Measurements from ENCODE around the gene FBXW7.

FBXW7 gene

DNA sequence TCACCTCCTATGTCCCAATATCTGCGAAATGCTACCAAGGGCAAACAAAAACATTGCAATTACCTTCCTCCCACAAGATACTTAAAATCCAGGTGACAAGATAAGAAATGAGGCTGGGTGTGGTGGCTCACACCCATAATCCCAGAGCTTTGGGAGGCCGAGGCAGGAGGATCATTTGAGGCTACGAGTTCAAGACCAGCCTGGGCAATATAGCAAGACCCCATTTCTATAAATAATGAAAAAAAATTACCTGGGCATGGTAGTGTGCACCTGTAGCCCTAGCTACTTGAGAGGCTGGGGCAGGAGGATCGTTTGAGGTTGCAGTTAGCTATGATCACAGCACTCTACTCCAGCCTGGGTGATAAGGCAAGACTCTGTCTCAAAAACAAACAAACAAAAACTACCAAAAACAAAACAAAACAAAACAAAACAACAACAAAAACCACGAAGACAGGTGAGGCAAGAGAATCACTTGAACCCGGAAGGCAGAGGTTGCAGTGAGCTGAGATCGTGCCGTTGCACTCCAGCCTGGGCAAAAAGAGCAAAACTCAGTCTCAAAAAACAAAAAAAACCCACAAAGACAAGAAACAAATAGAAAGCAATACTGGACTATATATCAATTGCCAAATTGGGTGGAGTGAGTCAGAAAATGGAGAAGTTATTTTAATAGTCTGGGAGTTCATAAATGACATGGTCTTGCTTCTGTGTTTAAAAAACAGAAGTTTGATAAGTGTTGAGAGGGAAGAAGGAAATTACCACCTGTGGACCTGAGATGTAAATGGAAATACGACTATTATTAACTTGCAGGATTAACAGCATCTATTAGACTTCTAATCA lies 176.5 kb downstream of the FBXW7 start:
- no peak for TF ChIP-seq CEBPB (IDR thresholded peaks at IDR 0.05)
- TF ChIP-seq EP300 (IDR thresholded peaks at IDR 0.05; ENCODE audit: borderline replicate concordance) = no peak
- TF ChIP-seq EGR1 (IDR thresholded peaks at IDR 0.05) = no peak
- TF ChIP-seq RAD21 (IDR thresholded peaks at IDR 0.05; ENCODE audit: low read depth) = no peak
- TF ChIP-seq, protein P1, sequence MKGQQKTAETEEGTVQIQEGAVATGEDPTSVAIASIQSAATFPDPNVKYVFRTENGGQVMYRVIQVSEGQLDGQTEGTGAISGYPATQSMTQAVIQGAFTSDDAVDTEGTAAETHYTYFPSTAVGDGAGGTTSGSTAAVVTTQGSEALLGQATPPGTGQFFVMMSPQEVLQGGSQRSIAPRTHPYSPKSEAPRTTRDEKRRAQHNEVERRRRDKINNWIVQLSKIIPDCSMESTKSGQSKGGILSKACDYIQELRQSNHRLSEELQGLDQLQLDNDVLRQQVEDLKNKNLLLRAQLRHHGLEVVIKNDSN (IDR thresholded peaks at IDR 0.05) = no peak
- TF ChIP-seq YY1 (IDR thresholded peaks at IDR 0.05; ENCODE audit: low read depth) = no peak
- TF ChIP-seq NFIC (IDR thresholded peaks at IDR 0.05) = no peak
- no peak for TF ChIP-seq CREB1 (IDR thresholded peaks at IDR 0.05; ENCODE audit: low read depth)
- TF ChIP-seq TAF1 (IDR thresholded peaks at IDR 0.05; ENCODE audit: low read depth) = no peak

DNA sequence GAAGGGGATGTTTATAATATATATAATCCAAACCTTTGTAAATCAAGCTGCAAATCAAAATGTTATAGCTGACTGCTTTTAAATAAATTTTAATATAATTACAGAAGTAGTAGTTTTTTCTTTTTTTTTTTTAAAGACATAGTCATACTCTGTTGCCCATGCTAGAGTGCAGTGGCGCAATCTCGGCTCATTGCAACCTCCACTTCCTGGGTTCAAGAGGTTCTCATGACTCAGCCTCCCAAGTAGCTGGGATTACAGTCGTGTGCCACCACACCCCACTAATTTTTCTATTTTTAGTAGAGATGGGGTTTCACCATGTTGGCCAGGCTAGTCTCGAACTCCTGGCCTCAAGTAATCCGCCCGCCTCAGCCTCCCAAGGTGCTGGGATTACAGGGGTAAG lies 178.7 kb downstream of the FBXW7 start:
- TF ChIP-seq TCF12 (IDR thresholded peaks at IDR 0.05; ENCODE audit: low read depth) (no peak), TAF1 (IDR thresholded peaks at IDR 0.05; ENCODE audit: low read depth) (no peak), FOXM1 (IDR thresholded peaks at IDR 0.05; ENCODE audit: borderline replicate concordance, low read depth) (no peak), CEBPB (IDR thresholded peaks at IDR 0.05) (no peak), RAD21 (IDR thresholded peaks at IDR 0.05; ENCODE audit: low read depth) (no peak), ZBTB7A (IDR thresholded peaks at IDR 0.05; ENCODE audit: low read depth) (no peak), EGR1 (IDR thresholded peaks at IDR 0.05) (no peak), YY1 (IDR thresholded peaks at IDR 0.05; ENCODE audit: low read depth) (no peak)
- TF ChIP-seq, protein P2, sequence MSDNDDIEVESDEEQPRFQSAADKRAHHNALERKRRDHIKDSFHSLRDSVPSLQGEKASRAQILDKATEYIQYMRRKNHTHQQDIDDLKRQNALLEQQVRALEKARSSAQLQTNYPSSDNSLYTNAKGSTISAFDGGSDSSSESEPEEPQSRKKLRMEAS (IDR thresholded peaks at IDR 0.05) = no peak
- TF ChIP-seq, protein P3, sequence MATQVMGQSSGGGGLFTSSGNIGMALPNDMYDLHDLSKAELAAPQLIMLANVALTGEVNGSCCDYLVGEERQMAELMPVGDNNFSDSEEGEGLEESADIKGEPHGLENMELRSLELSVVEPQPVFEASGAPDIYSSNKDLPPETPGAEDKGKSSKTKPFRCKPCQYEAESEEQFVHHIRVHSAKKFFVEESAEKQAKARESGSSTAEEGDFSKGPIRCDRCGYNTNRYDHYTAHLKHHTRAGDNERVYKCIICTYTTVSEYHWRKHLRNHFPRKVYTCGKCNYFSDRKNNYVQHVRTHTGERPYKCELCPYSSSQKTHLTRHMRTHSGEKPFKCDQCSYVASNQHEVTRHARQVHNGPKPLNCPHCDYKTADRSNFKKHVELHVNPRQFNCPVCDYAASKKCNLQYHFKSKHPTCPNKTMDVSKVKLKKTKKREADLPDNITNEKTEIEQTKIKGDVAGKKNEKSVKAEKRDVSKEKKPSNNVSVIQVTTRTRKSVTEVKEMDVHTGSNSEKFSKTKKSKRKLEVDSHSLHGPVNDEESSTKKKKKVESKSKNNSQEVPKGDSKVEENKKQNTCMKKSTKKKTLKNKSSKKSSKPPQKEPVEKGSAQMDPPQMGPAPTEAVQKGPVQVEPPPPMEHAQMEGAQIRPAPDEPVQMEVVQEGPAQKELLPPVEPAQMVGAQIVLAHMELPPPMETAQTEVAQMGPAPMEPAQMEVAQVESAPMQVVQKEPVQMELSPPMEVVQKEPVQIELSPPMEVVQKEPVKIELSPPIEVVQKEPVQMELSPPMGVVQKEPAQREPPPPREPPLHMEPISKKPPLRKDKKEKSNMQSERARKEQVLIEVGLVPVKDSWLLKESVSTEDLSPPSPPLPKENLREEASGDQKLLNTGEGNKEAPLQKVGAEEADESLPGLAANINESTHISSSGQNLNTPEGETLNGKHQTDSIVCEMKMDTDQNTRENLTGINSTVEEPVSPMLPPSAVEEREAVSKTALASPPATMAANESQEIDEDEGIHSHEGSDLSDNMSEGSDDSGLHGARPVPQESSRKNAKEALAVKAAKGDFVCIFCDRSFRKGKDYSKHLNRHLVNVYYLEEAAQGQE (IDR thresholded peaks at IDR 0.05; ENCODE audit: low read depth) = no peak

DNA sequence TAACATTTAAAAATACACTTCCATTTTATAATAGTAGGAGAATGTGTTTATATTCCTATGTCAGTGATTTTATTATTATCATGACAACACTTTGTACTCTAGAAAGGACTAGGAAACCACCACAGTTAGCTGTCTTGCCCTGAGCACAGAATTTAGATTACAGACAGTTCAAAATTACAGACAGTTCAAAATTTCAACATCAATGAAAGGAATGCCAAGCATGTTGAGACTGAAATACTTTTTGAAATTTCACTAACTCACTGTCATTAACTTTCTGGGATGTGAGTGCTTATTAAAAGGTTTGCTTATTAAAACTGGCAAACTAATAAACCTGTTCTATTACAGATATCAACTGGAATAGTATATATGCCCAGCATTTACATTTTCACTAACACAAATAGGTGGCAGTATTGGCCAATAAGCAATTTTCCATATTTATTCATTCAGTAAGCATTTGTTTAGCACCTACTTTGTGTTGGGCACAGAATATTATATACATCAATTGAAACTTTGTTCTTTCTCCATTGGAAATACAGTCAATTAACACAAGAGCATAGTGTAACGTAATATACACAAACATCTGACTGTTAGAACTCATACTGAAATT lies 179.4 kb downstream of the FBXW7 start:
- no peak for TF ChIP-seq TEAD4 (IDR thresholded peaks at IDR 0.05)
- peak; percentile 18; the same call in 1 of the 2 replicates for TF ChIP-seq RAD21 (IDR thresholded peaks at IDR 0.05; ENCODE audit: low read depth)
- no peak for TF ChIP-seq EGR1 (IDR thresholded peaks at IDR 0.05)

DNA sequence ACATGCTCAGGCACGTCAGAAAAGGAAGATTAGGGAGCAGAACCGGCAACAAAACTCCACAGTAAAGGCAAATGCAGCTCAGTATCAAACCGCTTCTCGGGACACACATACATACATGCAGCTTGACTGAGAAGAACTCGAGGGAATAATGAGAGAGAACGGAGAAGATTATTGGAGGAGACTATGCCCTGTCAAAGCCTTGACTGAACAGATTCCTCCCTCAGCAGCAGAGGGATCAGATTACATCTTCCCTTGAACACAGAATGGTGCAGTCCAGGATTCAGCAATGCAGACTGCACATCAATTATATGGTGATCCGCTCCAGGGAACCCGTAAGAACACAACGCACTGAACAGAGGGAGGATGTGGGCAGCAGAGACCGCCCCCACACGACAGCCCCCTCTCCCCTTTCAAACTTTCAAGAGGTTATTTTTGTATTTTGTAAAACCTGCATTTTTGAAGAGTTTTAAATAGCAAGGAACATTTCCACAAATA lies 183.2 kb downstream of the FBXW7 start:
- TF ChIP-seq, protein P3 (IDR thresholded peaks at IDR 0.05; ENCODE audit: low read depth) = no peak
- peak; percentile 63 for TF ChIP-seq TEAD4 (IDR thresholded peaks at IDR 0.05)

DNA sequence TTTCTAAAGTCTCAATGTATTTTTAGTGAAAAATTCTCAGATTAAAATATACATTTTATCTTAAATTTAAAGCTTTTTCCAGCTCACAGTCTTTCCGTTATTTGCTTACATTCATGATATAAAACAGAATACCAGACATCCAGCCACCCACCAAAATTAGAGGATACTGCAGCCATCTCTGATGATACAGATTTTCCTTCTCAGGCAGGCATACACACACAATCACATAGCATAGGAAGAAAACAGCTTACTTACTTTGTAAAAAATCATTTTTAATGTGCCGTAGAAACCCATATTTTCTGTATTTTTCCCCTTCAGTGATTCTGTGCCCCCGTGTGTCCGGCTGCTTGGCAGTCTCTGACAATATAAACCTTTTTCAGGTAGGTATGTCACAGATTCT lies 183.7 kb downstream of the FBXW7 start:
- TF ChIP-seq NFIC (IDR thresholded peaks at IDR 0.05) = no peak
- TF ChIP-seq TAF1 (IDR thresholded peaks at IDR 0.05; ENCODE audit: low read depth) = no peak
- no peak for TF ChIP-seq YY1 (IDR thresholded peaks at IDR 0.05; ENCODE audit: low read depth)
- no peak for TF ChIP-seq CREB1 (IDR thresholded peaks at IDR 0.05; ENCODE audit: low read depth)
- TF ChIP-seq, protein P3 (IDR thresholded peaks at IDR 0.05; ENCODE audit: low read depth) = no peak
- no peak for TF ChIP-seq RAD21 (IDR thresholded peaks at IDR 0.05; ENCODE audit: low read depth)
- TF ChIP-seq TEAD4 (IDR thresholded peaks at IDR 0.05) = no peak
- TF ChIP-seq ZBTB7A (IDR thresholded peaks at IDR 0.05; ENCODE audit: low read depth) = no peak
- TF ChIP-seq TCF12 (IDR thresholded peaks at IDR 0.05; ENCODE audit: low read depth) = no peak
- TF ChIP-seq EGR1 (IDR thresholded peaks at IDR 0.05) = no peak
- TF ChIP-seq CEBPB (IDR thresholded peaks at IDR 0.05) = no peak
- TF ChIP-seq, protein P2 (IDR thresholded peaks at IDR 0.05) = no peak
- no peak for TF ChIP-seq FOXM1 (IDR thresholded peaks at IDR 0.05; ENCODE audit: borderline replicate concordance, low read depth)
